Prostate gland (tissue), 2 donors: Measurements from ENCODE around the gene LCK.

Experiments used
- POLR2A ChIP-seq: fragments of 450-650 bp; IDR thresholded peaks from one replicate; pipeline ENCODE4 v1.6.1; 2016; ENCODE audit warnings: antibody characterized with exemption, mild to moderate bottlenecking
- TF ChIP-seq, protein P1 (sequence below), 4 experiments: fragments of 200-600 bp in 2 of 4; fragments of 450-650 bp in 2 of 4; sonication (generic) in 2 of 4; IDR thresholded peaks; 1 replicate in 3 of 4; 2 replicates in 1 of 4; pipeline ENCODE4 v1.5.1; 2016 to 2019; ENCODE audit warnings: antibody characterized with exemption in 4 of 4, mild to moderate bottlenecking in 2 of 4, moderate library complexity in 2 of 4

- TF ChIP-seq, protein P1, sequence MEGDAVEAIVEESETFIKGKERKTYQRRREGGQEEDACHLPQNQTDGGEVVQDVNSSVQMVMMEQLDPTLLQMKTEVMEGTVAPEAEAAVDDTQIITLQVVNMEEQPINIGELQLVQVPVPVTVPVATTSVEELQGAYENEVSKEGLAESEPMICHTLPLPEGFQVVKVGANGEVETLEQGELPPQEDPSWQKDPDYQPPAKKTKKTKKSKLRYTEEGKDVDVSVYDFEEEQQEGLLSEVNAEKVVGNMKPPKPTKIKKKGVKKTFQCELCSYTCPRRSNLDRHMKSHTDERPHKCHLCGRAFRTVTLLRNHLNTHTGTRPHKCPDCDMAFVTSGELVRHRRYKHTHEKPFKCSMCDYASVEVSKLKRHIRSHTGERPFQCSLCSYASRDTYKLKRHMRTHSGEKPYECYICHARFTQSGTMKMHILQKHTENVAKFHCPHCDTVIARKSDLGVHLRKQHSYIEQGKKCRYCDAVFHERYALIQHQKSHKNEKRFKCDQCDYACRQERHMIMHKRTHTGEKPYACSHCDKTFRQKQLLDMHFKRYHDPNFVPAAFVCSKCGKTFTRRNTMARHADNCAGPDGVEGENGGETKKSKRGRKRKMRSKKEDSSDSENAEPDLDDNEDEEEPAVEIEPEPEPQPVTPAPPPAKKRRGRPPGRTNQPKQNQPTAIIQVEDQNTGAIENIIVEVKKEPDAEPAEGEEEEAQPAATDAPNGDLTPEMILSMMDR (IDR thresholded peaks at IDR 0.05) = no peak
- TF ChIP-seq POLR2A = no peak
These were observed 83.3 kb downstream of the LCK start for GRCh38 chr1:32334274-32334861.
